HEK293 (cell line): Measurements from ENCODE around the gene DNAJC12.

Experiments used
- HOXD13 ChIP-seq: sonication (generic); formaldehyde crosslinking; IDR thresholded peaks from 2 replicates; pipeline ENCODE4 v1.8.0; 2022; ENCODE audit warnings: missing genetic modification reagents, borderline replicate concordance
- OSR2 ChIP-seq: fragments of 450-650 bp; formaldehyde crosslinking; IDR thresholded peaks from 2 replicates; pipeline ENCODE4 v1.5.1; 2016; ENCODE audit warnings: missing biosample characterization, missing genetic modification characterization
- WT1 ChIP-seq: fragments of 450-650 bp; formaldehyde crosslinking; IDR thresholded peaks from 2 replicates; pipeline ENCODE4 v1.5.1; 2016; ENCODE audit warnings: missing biosample characterization, missing genetic modification characterization
- ZBTB1 ChIP-seq: fragments of 450-650 bp; formaldehyde crosslinking; IDR thresholded peaks from 2 replicates; pipeline ENCODE4 v1.5.1; 2016; ENCODE audit warnings: missing biosample characterization, missing genetic modification characterization
- ZBTB21 ChIP-seq: fragments of 450-650 bp; formaldehyde crosslinking; IDR thresholded peaks from 2 replicates; pipeline ENCODE4 v1.5.1; 2017; ENCODE audit warnings: missing biosample characterization, missing genetic modification characterization
- ZNF138 ChIP-seq: fragments of 450-650 bp; formaldehyde crosslinking; IDR thresholded peaks from 2 replicates; pipeline ENCODE4 v1.5.1; 2016; ENCODE audit warnings: missing biosample characterization, missing genetic modification characterization, borderline replicate concordance
- ZNF140 ChIP-seq: fragments of 450-650 bp; formaldehyde crosslinking; IDR thresholded peaks from 2 replicates; pipeline ENCODE4 v1.5.1; 2016; ENCODE audit warnings: missing biosample characterization, missing genetic modification characterization
- ZNF202 ChIP-seq: fragments of 450-650 bp; formaldehyde crosslinking; IDR thresholded peaks from 2 replicates; pipeline ENCODE4 v1.5.1; 2016; ENCODE audit warnings: missing biosample characterization, missing genetic modification characterization, borderline replicate concordance
- ZNF239 ChIP-seq: fragments of 450-650 bp; formaldehyde crosslinking; IDR thresholded peaks from 2 replicates; pipeline ENCODE4 v1.5.1; 2016; ENCODE audit warnings: missing biosample characterization, missing genetic modification characterization
- ZNF274 ChIP-seq, 2 experiments: fragments of 200-500 bp in 1 of 2; fragments of 450-650 bp in 1 of 2; sonication (Bioruptor generic) in 1 of 2; formaldehyde crosslinking in 1 of 2; IDR thresholded peaks; 2 replicates each; pipeline versions ENCODE4 v1.5.1 to v1.6.1; 2014 to 2016; ENCODE audit warnings: borderline replicate concordance in 1 of 2, inconsistent platforms in 1 of 2, low read length in 1 of 2, missing biosample characterization in 1 of 2, missing genetic modification characterization in 1 of 2
- ZNF341 ChIP-seq: fragments of 450-650 bp; formaldehyde crosslinking; IDR thresholded peaks from 2 replicates; pipeline ENCODE4; 2016; ENCODE audit warnings: low read depth, missing biosample characterization, missing genetic modification characterization
- ZNF423 ChIP-seq: fragments of 450-650 bp; formaldehyde crosslinking; IDR thresholded peaks from 2 replicates; pipeline ENCODE4 v1.5.1; 2016; ENCODE audit warnings: missing biosample characterization, missing genetic modification characterization
- ZNF561 ChIP-seq: fragments of 450-650 bp; IDR thresholded peaks from 2 replicates; pipeline ENCODE4 v1.5.1; 2018; ENCODE audit warnings: missing biosample characterization, missing genetic modification characterization, borderline replicate concordance
- TF ChIP-seq, protein P1 (sequence below): fragments of 450-650 bp; formaldehyde crosslinking; conservative IDR thresholded peaks from 2 replicates; pipeline ENCODE4 v1.5.1; 2016; ENCODE audit warnings: low read depth, missing biosample characterization, missing genetic modification characterization
- TF ChIP-seq, protein P2 (sequence below): fragments of 450-650 bp; formaldehyde crosslinking; IDR thresholded peaks from 2 replicates; pipeline ENCODE4 v1.5.1; 2016; ENCODE audit warnings: missing biosample characterization, missing genetic modification characterization
- TF ChIP-seq, protein P3 (sequence below): sonication (generic); formaldehyde crosslinking; IDR thresholded peaks from 2 replicates; pipeline ENCODE4 v1.8.1; 2022; ENCODE audit warnings: mild to moderate bottlenecking, moderate library complexity, missing genetic modification reagents
- TF ChIP-seq, protein P4 (sequence below): fragments of 450-650 bp; formaldehyde crosslinking; optimal IDR thresholded peaks from 2 replicates; pipeline ENCODE3; 2016; ENCODE audit warnings: missing biosample characterization, mild to moderate bottlenecking, missing genetic modification characterization
- TF ChIP-seq, protein P5 (sequence below): fragments of 450-650 bp; formaldehyde crosslinking; IDR thresholded peaks from 2 replicates; pipeline ENCODE4 v1.5.1; 2016; ENCODE audit warnings: missing biosample characterization, missing genetic modification characterization, borderline replicate concordance
- TF ChIP-seq, protein P6 (sequence below): fragments of 450-650 bp; formaldehyde crosslinking; IDR thresholded peaks from 2 replicates; pipeline ENCODE4 v1.5.1; 2016; ENCODE audit warnings: missing biosample characterization, missing genetic modification characterization

The DNAJC12 gene

DNA sequence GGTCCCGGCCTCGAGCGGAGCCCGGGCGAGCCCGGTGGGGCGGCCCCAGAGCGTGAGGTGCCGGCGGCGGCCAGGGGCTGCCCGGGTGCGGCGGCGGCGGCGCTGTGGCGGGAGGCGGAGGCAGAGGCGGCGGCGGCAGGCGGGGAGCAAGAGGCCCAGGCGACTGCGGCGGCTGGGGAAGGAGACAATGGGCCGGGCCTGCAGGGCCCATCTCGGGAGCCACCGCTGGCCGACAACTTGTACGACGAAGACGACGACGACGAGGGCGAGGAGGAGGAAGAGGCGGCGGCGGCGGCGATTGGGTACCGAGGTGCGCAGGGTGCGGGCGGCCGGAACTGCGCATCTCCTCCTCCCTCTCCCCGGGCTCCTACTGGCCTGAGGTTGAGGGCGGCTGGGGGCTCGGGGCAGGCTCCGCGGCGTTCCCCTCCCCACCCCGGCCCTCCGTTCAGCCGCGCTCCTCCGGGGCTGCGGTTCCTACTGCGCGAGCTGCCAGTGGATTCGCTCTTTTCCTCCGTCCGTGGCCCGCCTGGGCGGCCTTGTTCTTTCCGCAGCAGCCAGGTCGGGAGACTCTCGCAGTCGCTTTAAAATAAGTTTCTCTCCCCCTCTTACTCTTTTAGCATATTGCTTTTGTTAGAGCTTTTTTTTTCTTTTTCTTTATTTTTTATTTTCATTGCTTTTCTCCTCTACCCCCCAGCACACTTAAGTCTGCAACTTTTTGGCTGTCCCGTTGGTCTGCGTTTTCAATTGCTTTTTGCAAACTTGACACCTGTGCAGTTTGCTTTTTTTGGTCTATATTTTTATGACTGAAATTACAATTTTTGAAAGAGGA, 47.1 kb upstream of the DNAJC12 start (continued):
- TF ChIP-seq, protein P1, sequence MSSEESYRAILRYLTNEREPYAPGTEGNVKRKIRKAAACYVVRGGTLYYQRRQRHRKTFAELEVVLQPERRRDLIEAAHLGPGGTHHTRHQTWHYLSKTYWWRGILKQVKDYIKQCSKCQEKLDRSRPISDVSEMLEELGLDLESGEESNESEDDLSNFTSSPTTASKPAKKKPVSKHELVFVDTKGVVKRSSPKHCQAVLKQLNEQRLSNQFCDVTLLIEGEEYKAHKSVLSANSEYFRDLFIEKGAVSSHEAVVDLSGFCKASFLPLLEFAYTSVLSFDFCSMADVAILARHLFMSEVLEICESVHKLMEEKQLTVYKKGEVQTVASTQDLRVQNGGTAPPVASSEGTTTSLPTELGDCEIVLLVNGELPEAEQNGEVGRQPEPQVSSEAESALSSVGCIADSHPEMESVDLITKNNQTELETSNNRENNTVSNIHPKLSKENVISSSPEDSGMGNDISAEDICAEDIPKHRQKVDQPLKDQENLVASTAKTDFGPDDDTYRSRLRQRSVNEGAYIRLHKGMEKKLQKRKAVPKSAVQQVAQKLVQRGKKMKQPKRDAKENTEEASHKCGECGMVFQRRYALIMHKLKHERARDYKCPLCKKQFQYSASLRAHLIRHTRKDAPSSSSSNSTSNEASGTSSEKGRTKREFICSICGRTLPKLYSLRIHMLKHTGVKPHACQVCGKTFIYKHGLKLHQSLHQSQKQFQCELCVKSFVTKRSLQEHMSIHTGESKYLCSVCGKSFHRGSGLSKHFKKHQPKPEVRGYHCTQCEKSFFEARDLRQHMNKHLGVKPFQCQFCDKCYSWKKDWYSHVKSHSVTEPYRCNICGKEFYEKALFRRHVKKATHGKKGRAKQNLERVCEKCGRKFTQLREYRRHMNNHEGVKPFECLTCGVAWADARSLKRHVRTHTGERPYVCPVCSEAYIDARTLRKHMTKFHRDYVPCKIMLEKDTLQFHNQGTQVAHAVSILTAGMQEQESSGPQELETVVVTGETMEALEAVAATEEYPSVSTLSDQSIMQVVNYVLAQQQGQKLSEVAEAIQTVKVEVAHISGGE (tag by site-specific recombination), result peak; percentile 40; the same call in 1 of the 2 replicates
- TF ChIP-seq, protein P2, sequence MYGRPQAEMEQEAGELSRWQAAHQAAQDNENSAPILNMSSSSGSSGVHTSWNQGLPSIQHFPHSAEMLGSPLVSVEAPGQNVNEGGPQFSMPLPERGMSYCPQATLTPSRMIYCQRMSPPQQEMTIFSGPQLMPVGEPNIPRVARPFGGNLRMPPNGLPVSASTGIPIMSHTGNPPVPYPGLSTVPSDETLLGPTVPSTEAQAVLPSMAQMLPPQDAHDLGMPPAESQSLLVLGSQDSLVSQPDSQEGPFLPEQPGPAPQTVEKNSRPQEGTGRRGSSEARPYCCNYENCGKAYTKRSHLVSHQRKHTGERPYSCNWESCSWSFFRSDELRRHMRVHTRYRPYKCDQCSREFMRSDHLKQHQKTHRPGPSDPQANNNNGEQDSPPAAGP (tag by site-specific recombination), result peak; percentile 44
- TF ChIP-seq, protein P3, sequence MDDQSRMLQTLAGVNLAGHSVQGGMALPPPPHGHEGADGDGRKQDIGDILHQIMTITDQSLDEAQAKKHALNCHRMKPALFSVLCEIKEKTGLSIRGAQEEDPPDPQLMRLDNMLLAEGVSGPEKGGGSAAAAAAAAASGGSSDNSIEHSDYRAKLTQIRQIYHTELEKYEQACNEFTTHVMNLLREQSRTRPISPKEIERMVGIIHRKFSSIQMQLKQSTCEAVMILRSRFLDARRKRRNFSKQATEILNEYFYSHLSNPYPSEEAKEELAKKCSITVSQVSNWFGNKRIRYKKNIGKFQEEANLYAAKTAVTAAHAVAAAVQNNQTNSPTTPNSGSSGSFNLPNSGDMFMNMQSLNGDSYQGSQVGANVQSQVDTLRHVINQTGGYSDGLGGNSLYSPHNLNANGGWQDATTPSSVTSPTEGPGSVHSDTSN (CRISPR knock-in tag), result peak; percentile 55; the same call in 1 of the 2 replicates
- no peak for TF ChIP-seq ZNF202
- TF ChIP-seq ZNF423 (tag by site-specific recombination), result peak; percentile 39; the same call in 1 of the 2 replicates
- 0 out of 2 replicates have a peak, but pooled peaks have one; percentile 8 for TF ChIP-seq OSR2
- TF ChIP-seq ZNF239 (tag by site-specific recombination), result 0 out of 2 replicates have a peak, but pooled peaks have one; percentile 19
- TF ChIP-seq, protein P4, sequence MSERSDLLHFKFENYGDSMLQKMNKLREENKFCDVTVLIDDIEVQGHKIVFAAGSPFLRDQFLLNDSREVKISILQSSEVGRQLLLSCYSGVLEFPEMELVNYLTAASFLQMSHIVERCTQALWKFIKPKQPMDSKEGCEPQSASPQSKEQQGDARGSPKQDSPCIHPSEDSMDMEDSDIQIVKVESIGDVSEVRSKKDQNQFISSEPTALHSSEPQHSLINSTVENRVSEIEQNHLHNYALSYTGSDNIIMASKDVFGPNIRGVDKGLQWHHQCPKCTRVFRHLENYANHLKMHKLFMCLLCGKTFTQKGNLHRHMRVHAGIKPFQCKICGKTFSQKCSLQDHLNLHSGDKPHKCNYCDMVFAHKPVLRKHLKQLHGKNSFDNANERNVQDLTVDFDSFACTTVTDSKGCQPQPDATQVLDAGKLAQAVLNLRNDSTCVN, result peak; percentile 78
- TF ChIP-seq ZNF561, result peak; percentile 71; the same call in 1 of the 2 replicates
- TF ChIP-seq, protein P5, sequence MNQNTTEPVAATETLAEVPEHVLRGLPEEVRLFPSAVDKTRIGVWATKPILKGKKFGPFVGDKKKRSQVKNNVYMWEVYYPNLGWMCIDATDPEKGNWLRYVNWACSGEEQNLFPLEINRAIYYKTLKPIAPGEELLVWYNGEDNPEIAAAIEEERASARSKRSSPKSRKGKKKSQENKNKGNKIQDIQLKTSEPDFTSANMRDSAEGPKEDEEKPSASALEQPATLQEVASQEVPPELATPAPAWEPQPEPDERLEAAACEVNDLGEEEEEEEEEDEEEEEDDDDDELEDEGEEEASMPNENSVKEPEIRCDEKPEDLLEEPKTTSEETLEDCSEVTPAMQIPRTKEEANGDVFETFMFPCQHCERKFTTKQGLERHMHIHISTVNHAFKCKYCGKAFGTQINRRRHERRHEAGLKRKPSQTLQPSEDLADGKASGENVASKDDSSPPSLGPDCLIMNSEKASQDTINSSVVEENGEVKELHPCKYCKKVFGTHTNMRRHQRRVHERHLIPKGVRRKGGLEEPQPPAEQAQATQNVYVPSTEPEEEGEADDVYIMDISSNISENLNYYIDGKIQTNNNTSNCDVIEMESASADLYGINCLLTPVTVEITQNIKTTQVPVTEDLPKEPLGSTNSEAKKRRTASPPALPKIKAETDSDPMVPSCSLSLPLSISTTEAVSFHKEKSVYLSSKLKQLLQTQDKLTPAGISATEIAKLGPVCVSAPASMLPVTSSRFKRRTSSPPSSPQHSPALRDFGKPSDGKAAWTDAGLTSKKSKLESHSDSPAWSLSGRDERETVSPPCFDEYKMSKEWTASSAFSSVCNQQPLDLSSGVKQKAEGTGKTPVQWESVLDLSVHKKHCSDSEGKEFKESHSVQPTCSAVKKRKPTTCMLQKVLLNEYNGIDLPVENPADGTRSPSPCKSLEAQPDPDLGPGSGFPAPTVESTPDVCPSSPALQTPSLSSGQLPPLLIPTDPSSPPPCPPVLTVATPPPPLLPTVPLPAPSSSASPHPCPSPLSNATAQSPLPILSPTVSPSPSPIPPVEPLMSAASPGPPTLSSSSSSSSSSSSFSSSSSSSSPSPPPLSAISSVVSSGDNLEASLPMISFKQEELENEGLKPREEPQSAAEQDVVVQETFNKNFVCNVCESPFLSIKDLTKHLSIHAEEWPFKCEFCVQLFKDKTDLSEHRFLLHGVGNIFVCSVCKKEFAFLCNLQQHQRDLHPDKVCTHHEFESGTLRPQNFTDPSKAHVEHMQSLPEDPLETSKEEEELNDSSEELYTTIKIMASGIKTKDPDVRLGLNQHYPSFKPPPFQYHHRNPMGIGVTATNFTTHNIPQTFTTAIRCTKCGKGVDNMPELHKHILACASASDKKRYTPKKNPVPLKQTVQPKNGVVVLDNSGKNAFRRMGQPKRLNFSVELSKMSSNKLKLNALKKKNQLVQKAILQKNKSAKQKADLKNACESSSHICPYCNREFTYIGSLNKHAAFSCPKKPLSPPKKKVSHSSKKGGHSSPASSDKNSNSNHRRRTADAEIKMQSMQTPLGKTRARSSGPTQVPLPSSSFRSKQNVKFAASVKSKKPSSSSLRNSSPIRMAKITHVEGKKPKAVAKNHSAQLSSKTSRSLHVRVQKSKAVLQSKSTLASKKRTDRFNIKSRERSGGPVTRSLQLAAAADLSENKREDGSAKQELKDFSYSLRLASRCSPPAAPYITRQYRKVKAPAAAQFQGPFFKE (tag by site-specific recombination), result no peak
- peak; percentile 35; the same call in 1 of the 2 replicates for TF ChIP-seq WT1 (tag by site-specific recombination)
- TF ChIP-seq ZNF341 (tag by site-specific recombination), result peak; percentile 86
- TF ChIP-seq ZBTB1, result 0 out of 2 replicates have a peak, but pooled peaks have one; percentile 56
- TF ChIP-seq ZBTB21 (tag by site-specific recombination), result 0 out of 2 replicates have a peak, but pooled peaks have one; percentile 16
- TF ChIP-seq, protein P6, sequence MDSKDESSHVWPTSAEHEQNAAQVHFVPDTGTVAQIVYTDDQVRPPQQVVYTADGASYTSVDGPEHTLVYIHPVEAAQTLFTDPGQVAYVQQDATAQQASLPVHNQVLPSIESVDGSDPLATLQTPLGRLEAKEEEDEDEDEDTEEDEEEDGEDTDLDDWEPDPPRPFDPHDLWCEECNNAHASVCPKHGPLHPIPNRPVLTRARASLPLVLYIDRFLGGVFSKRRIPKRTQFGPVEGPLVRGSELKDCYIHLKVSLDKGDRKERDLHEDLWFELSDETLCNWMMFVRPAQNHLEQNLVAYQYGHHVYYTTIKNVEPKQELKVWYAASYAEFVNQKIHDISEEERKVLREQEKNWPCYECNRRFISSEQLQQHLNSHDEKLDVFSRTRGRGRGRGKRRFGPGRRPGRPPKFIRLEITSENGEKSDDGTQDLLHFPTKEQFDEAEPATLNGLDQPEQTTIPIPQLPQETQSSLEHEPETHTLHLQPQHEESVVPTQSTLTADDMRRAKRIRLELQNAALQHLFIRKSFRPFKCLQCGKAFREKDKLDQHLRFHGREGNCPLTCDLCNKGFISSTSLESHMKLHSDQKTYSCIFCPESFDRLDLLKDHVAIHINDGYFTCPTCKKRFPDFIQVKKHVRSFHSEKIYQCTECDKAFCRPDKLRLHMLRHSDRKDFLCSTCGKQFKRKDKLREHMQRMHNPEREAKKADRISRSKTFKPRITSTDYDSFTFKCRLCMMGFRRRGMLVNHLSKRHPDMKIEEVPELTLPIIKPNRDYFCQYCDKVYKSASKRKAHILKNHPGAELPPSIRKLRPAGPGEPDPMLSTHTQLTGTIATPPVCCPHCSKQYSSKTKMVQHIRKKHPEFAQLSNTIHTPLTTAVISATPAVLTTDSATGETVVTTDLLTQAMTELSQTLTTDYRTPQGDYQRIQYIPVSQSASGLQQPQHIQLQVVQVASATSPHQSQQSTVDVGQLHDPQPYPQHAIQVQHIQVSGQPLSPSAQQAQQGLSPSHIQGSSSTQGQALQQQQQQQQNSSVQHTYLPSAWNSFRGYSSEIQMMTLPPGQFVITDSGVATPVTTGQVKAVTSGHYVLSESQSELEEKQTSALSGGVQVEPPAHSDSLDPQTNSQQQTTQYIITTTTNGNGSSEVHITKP (tag by site-specific recombination), result peak; percentile 26; the same call in 1 of the 2 replicates
- no peak for TF ChIP-seq ZNF274 (IDR thresholded peaks at IDR 0.05; ENCODE audit: low read length)
- TF ChIP-seq ZNF274 (tag by site-specific recombination; IDR thresholded peaks at IDR 0.05; ENCODE audit: borderline replicate concordance), result no peak
- TF ChIP-seq HOXD13, result 0 out of 2 replicates have a peak, but pooled peaks have one; percentile 38
- TF ChIP-seq ZNF140, result no peak
- no peak for TF ChIP-seq ZNF138 (tag by site-specific recombination)
